ENCODE data around the gene TECPR2.

DNA sequence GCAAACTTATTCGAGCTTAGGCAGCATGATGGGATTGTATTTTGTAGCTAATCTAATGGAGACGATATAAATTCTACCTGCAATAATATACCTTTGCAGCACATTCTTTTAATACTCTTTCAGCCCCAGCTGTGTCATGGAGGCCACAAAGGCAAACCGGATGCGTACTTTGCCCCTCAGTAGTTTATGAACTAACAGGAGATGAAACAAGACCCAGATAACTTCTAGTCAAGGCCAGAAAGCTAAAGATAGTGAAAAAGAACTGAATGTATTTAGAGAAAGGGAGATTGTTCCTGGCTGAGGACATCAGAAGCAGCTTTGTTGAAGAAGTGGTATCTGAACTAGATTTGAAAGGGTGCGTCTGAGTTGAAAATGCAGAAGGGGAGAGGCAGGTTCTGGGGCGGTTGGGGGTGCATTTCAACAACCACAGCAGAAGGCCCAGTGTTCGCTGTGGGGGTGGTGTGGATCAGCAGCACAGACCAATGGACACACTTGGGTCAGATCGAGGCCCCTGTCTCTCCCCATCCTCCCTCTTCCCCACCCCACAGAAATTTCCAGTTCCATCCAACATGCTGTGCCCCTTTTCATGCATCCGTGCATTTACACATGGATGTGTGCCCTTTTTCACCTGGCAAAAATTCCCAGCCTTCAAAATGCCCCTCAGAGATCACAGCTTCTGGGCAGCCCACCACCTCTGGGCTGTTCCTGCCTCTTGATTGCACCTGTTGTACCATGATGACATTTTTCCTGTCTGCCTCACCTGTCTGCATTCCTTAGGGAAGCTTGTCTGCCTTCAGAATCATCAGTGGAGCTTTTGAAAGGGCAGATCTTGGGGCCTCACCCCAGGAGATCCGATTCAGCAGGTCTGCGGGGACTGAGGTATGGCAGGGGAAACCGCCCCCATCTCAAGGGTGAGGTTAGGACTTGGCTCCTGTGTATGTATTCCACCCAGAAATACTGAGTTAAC, 41.0 kb upstream of the TECPR2 start:
- TF ChIP-seq, protein P1, sequence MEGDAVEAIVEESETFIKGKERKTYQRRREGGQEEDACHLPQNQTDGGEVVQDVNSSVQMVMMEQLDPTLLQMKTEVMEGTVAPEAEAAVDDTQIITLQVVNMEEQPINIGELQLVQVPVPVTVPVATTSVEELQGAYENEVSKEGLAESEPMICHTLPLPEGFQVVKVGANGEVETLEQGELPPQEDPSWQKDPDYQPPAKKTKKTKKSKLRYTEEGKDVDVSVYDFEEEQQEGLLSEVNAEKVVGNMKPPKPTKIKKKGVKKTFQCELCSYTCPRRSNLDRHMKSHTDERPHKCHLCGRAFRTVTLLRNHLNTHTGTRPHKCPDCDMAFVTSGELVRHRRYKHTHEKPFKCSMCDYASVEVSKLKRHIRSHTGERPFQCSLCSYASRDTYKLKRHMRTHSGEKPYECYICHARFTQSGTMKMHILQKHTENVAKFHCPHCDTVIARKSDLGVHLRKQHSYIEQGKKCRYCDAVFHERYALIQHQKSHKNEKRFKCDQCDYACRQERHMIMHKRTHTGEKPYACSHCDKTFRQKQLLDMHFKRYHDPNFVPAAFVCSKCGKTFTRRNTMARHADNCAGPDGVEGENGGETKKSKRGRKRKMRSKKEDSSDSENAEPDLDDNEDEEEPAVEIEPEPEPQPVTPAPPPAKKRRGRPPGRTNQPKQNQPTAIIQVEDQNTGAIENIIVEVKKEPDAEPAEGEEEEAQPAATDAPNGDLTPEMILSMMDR (IDR thresholded peaks at IDR 0.05; ENCODE audit: low read depth, low read length, poor library complexity, severe bottlenecking), result no peak
- no peak for TF ChIP-seq EZH2phosphoT487 (IDR thresholded peaks at IDR 0.05; ENCODE audit: borderline replicate concordance, low read length)

Measured in DOHH2 (cell line).